Measurements from ENCODE around the gene ZNF83.

DNA sequence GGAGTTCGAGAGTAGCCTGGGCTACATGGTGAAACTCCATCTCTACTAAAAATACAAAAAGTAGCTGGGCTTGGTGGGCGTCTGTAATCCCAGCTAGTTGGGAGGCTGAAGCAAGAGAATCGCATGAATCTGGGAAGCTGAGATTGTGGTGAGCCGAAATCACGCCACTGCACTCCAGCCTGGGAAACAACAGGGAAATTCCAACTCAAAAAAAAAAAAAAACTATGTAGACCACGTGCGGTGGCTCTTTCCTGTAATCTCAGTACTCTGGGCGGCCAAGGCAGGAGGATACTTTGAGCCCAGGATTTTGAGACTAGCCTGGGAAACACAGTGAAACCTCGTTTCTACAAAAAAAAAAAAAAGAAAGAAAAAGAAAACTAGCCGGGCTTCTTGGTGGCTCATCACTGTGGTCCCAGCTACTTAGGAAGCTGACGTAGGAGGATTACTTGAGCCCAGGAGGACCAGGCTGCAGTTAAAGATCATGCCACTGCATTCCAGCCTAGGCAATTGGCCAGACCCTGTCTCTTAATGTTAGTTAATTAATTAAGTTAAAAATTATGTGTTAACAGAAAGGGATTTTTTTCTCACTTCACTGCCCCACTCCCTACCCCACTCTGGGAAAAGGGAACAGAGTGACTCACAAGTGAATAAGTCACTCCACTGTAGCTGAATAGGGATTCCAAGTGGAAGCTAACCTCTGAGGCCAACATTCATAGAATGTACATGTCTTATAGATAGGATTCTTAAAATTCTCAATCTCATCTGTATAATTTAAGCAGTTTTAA, 2.2 kb downstream of the ZNF83 start:
- TF ChIP-seq, protein P1, sequence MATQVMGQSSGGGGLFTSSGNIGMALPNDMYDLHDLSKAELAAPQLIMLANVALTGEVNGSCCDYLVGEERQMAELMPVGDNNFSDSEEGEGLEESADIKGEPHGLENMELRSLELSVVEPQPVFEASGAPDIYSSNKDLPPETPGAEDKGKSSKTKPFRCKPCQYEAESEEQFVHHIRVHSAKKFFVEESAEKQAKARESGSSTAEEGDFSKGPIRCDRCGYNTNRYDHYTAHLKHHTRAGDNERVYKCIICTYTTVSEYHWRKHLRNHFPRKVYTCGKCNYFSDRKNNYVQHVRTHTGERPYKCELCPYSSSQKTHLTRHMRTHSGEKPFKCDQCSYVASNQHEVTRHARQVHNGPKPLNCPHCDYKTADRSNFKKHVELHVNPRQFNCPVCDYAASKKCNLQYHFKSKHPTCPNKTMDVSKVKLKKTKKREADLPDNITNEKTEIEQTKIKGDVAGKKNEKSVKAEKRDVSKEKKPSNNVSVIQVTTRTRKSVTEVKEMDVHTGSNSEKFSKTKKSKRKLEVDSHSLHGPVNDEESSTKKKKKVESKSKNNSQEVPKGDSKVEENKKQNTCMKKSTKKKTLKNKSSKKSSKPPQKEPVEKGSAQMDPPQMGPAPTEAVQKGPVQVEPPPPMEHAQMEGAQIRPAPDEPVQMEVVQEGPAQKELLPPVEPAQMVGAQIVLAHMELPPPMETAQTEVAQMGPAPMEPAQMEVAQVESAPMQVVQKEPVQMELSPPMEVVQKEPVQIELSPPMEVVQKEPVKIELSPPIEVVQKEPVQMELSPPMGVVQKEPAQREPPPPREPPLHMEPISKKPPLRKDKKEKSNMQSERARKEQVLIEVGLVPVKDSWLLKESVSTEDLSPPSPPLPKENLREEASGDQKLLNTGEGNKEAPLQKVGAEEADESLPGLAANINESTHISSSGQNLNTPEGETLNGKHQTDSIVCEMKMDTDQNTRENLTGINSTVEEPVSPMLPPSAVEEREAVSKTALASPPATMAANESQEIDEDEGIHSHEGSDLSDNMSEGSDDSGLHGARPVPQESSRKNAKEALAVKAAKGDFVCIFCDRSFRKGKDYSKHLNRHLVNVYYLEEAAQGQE (IDR thresholded peaks at IDR 0.05; ENCODE audit: low read depth): no peak
- no peak for TF ChIP-seq FOXM1 (IDR thresholded peaks at IDR 0.05; ENCODE audit: borderline replicate concordance, low read depth)
- TF ChIP-seq, protein P2, sequence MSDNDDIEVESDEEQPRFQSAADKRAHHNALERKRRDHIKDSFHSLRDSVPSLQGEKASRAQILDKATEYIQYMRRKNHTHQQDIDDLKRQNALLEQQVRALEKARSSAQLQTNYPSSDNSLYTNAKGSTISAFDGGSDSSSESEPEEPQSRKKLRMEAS (IDR thresholded peaks at IDR 0.05): no peak
- TF ChIP-seq RAD21 (IDR thresholded peaks at IDR 0.05; ENCODE audit: low read depth): no peak
- TF ChIP-seq TEAD4 (IDR thresholded peaks at IDR 0.05): no peak
- TF ChIP-seq CREB1 (IDR thresholded peaks at IDR 0.05; ENCODE audit: low read depth): no peak
- TF ChIP-seq EGR1 (IDR thresholded peaks at IDR 0.05): no peak
- TF ChIP-seq ZBTB7A (IDR thresholded peaks at IDR 0.05; ENCODE audit: low read depth): no peak
- TF ChIP-seq YY1 (IDR thresholded peaks at IDR 0.05; ENCODE audit: low read depth): no peak
- TF ChIP-seq, protein P3, sequence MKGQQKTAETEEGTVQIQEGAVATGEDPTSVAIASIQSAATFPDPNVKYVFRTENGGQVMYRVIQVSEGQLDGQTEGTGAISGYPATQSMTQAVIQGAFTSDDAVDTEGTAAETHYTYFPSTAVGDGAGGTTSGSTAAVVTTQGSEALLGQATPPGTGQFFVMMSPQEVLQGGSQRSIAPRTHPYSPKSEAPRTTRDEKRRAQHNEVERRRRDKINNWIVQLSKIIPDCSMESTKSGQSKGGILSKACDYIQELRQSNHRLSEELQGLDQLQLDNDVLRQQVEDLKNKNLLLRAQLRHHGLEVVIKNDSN (IDR thresholded peaks at IDR 0.05): no peak
- no peak for TF ChIP-seq NFIC (IDR thresholded peaks at IDR 0.05)
- TF ChIP-seq EP300 (IDR thresholded peaks at IDR 0.05; ENCODE audit: borderline replicate concordance): no peak
- TF ChIP-seq TAF1 (IDR thresholded peaks at IDR 0.05; ENCODE audit: low read depth): no peak
